Ovary (tissue), 3 donors: Measurements from ENCODE around the gene TERB1.

Experiments
- EP300 ChIP-seq: sonication (generic); formaldehyde crosslinking; IDR thresholded peaks from one replicate; pipeline ENCODE4 v1.6.1; 2017; ENCODE audit warnings: antibody characterized with exemption
- POLR2A ChIP-seq: fragments of 450-650 bp; IDR thresholded peaks from one replicate; pipeline ENCODE4 v1.6.1; 2017; ENCODE audit warnings: antibody characterized with exemption, mild to moderate bottlenecking, moderate library complexity
- TF ChIP-seq, protein P1 (sequence below), 3 donors: fragments of 450-650 bp in 2 of 3; fragments of 200-600 bp in 1 of 3; IDR thresholded peaks; one replicate each; pipeline versions ENCODE4 v1.5.1 to v1.8.0; 2016 to 2022; ENCODE audit warnings: antibody characterized with exemption in 3 of 3, mild to moderate bottlenecking in 1 of 3
- donor health status: DM: no; HTN: no; CAD: no.

- TF ChIP-seq POLR2A: no peak
- TF ChIP-seq, protein P1, sequence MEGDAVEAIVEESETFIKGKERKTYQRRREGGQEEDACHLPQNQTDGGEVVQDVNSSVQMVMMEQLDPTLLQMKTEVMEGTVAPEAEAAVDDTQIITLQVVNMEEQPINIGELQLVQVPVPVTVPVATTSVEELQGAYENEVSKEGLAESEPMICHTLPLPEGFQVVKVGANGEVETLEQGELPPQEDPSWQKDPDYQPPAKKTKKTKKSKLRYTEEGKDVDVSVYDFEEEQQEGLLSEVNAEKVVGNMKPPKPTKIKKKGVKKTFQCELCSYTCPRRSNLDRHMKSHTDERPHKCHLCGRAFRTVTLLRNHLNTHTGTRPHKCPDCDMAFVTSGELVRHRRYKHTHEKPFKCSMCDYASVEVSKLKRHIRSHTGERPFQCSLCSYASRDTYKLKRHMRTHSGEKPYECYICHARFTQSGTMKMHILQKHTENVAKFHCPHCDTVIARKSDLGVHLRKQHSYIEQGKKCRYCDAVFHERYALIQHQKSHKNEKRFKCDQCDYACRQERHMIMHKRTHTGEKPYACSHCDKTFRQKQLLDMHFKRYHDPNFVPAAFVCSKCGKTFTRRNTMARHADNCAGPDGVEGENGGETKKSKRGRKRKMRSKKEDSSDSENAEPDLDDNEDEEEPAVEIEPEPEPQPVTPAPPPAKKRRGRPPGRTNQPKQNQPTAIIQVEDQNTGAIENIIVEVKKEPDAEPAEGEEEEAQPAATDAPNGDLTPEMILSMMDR (IDR thresholded peaks at IDR 0.05): no peak
- no peak for TF ChIP-seq EP300
These were observed 86.6 kb downstream of the TERB1 start for GRCh38 chr16:66714654-66715307.
